PC-9 (cell line): Measurements from ENCODE around the gene GPR37L1. TPM values are rescaled to one million over a fixed set of nuclear protein-coding genes. Genes with fewer than 3 reads are reported as not detected.

Experiments used
- BruUV-seq: library from RNA; stranded (reverse); fragments of 400-500 nt; replicated peaks from 2 replicates; lab custom pipeline; 2021; lab: Mats Ljungman, UMichigan
- CTCF ChIA-PET: fragments of 300-600 bp; sonication (Branson Sonifier 250); formaldehyde crosslinking; loops from one replicate; lab custom pipeline; 2022; ENCODE audit warnings: antibody characterized with exemption; lab: Charles Lee
- POLR2A ChIA-PET: fragments of 300-600 bp; sonication (Branson Sonifier 250); formaldehyde crosslinking; loops from one replicate; lab custom pipeline; 2022; ENCODE audit warnings: antibody characterized with exemption; ENCODE audit not compliant: unreplicated experiment; lab: Charles Lee
- DNase-seq, 2 experiments: peaks; one replicate each; pipeline versions ENCODE4 v3.0.0 to v3.0.0-alpha.2; 2015 to 2022; ENCODE audit warnings: mixed read lengths in 1 of 2
- H2AFZ ChIP-seq: fragments of 200-600 bp; sonication (generic); 2 replicates; pipeline ENCODE4 v1.8.1; 2017; ENCODE audit warnings: antibody characterized with exemption
- H3F3A ChIP-seq: fragments of 200-600 bp; sonication (generic); 2 replicates; pipeline ENCODE4 v1.8.1; 2017; ENCODE audit warnings: antibody characterized with exemption, mild to moderate bottlenecking, low read depth; ENCODE audit not compliant: insufficient read depth
- H3K27ac ChIP-seq: fragments of 200-600 bp; sonication (generic); 2 replicates; pipeline ENCODE4 v1.6.1; 2016; ENCODE audit warnings: mixed run types
- H3K27me3 ChIP-seq: fragments of 200-600 bp; sonication (generic); 2 replicates; pipeline ENCODE4 v1.6.1; 2016; ENCODE audit warnings: low read depth, mixed run types; ENCODE audit not compliant: insufficient read depth
- H3K36me3 ChIP-seq: fragments of 200-600 bp; sonication (generic); 2 replicates; pipeline ENCODE4 v1.6.1; 2016; ENCODE audit warnings: low read depth, mixed run types
- H3K4me1 ChIP-seq: fragments of 200-600 bp; sonication (generic); replicated peaks from 2 replicates; pipeline ENCODE4 v1.6.1; 2016; ENCODE audit warnings: mixed run types; ENCODE audit not compliant: insufficient read depth
- H3K4me2 ChIP-seq: fragments of 200-600 bp; sonication (generic); 2 replicates; pipeline ENCODE4 v1.6.1; 2017; ENCODE audit warnings: mixed run types
- H3K4me3 ChIP-seq: fragments of 200-600 bp; sonication (generic); 2 replicates; pipeline ENCODE4 v1.6.1; 2016; ENCODE audit warnings: mixed run types
- H3K79me2 ChIP-seq: fragments of 200-600 bp; sonication (generic); 2 replicates; pipeline ENCODE4 v1.6.1; 2017; ENCODE audit warnings: low read depth, mixed run types
- H3K9me2 ChIP-seq: fragments of 200-600 bp; sonication (generic); 2 replicates; pipeline ENCODE4 v1.8.1; 2017; ENCODE audit warnings: mild to moderate bottlenecking; ENCODE audit not compliant: insufficient read depth
- H3K9me3 ChIP-seq: fragments of 200-600 bp; sonication (generic); 2 replicates; pipeline ENCODE4 v1.8.1; 2016; ENCODE audit warnings: low read depth; ENCODE audit not compliant: insufficient read depth
- H4K20me1 ChIP-seq: fragments of 200-600 bp; sonication (generic); 2 replicates; pipeline ENCODE4 v1.8.1; 2017; ENCODE audit not compliant: insufficient read depth
- CTCF ChIP-seq: fragments of 200-600 bp; sonication (generic); conservative IDR thresholded peaks from 2 replicates; pipeline ENCODE4 v1.6.1; 2017; ENCODE audit warnings: mixed run types, antibody characterized with exemption, mild to moderate bottlenecking, moderate library complexity
- EZH2 ChIP-seq: fragments of 200-600 bp; sonication (generic); IDR thresholded peaks from 2 replicates; pipeline ENCODE4 v1.8.0; 2017; ENCODE audit warnings: antibody characterized with exemption, low read depth
- intact Hi-C: fragments of 100-400 bp; cut with micrococcal nuclease; formaldehyde crosslinking; loops from one replicate; pipeline ENCODE4 v1.10.0; 2022; ENCODE audit not compliant: unreplicated experiment
- total RNA-seq: library from RNA; stranded (reverse); gene quantifications from 2 replicates; pipeline ENCODE4 v1.2.3, GENCODE V29; 2021

GPR37L1 gene
- total RNA-seq, 1 experiment from 2014 or later, result 0.33 TPM

- Histone ChIP-seq H3K9me3 (no peaks in the 10 kb centered on the region), H3K4me3 (no peak overlapping the region), H3K4me2 (peak overlapping the region; percentile 37), H3K27ac (no peak overlapping the region), H2AFZ (no peak overlapping the region), H3K36me3 (no peaks in the 10 kb centered on the region), H3F3A (peaks cover 10% of the 10 kb centered on the region), H4K20me1 (no peaks in the 10 kb centered on the region), H3K27me3 (no peaks in the 10 kb centered on the region), H3K4me1 (peaks cover 12% of the 10 kb centered on the region), H3K79me2 (no peaks in the 10 kb centered on the region), H3K9me2 (no peaks in the 10 kb centered on the region)
- peak; percentile 46 to 70 for DNase-seq
- POLR2A ChIA-PET, result no interaction called here
- CTCF ChIA-PET, result no interaction called here
- no peak for TF ChIP-seq EZH2
- TF ChIP-seq CTCF, result peak; percentile 54; the same call in 1 of the 2 replicates
- intact Hi-C loops, result no loop called here
- no TSS peak for BruUV-seq
Measured at GRCh38 chr1:202154766-202155477, 32.2 kb downstream of the GPR37L1 start.

DNA sequence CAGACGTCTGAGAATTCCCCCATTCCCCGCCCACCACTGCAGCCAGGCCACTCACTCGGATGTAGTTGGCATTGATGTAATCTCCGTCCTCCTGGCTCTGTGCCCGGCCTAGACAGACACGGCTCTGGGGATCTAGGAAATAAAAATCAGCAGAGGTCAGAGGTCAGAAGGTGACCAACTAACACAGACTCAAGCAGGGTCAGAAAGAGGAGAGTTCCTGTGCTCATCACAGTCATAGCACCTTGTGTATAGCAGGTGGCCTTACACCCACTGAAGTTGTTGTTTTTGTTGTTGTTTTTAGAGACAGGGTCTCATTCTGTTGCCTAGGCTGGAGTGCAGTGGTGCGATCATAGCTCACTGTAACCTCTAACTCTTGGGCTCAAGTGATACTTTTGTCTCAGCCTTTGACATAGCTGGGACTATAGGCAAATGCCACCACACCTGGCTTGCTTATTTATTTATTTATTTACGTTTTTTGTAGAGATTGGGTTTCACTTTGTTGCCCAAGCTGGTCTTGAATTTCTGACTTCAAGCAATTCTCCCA, 32.8 kb downstream of the GPR37L1 start:
- H3F3A ChIP-seq, result peaks cover 10% of the 10 kb centered on the region
- no peaks in the 10 kb centered on the region for H4K20me1 ChIP-seq
- H2AFZ ChIP-seq, result no peak overlapping the region
- no peaks in the 10 kb centered on the region for H3K9me3 ChIP-seq
- no peak overlapping the region for H3K27ac ChIP-seq
- CTCF ChIA-PET, result no interaction called here
- peak overlapping the region; percentile 37 for H3K4me2 ChIP-seq
- H3K27me3 ChIP-seq, result no peaks in the 10 kb centered on the region
- intact Hi-C loops, result no loop called here
- H3K9me2 ChIP-seq, result no peaks in the 10 kb centered on the region
- no TSS peak for BruUV-seq
- no peaks in the 10 kb centered on the region for H3K79me2 ChIP-seq
- no peak overlapping the region for H3K4me3 ChIP-seq
- no peak for TF ChIP-seq EZH2
- no peak for TF ChIP-seq CTCF
- POLR2A ChIA-PET, result no interaction called here
- DNase-seq, result peak; percentile 67 to 70
- no peaks in the 10 kb centered on the region for H3K36me3 ChIP-seq
- H3K4me1 ChIP-seq, result peaks cover 12% of the 10 kb centered on the region

DNA sequence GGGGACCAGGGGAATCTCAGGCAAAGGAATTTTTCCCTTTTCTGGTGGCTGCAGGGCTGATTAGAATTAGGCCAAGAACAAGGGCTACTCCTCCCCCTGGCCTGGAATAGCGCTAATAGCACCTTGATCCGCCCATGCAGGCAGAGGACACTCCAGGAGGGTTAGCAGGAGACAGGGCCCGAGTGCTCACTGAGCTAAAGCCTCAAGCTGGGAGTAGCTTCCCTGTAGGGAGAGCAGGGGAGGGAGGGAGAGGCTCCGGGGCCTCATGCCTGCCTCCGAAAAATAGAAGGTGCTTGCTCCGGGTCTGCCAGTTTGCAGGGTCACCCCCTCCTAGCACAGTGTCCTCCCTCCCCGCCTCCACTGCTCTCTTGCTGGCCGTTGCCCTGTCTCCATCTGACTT, 33.9 kb downstream of the GPR37L1 start:
- BruUV-seq, result no TSS peak
- Histone ChIP-seq H3K9me2 (no peaks in the 10 kb centered on the region), H3K4me2 (no peak overlapping the region), H4K20me1 (no peaks in the 10 kb centered on the region), H3F3A (peaks cover 10% of the 10 kb centered on the region), H3K79me2 (no peaks in the 10 kb centered on the region), H2AFZ (no peak overlapping the region), H3K27ac (no peak overlapping the region), H3K36me3 (no peaks in the 10 kb centered on the region), H3K9me3 (no peaks in the 10 kb centered on the region), H3K27me3 (no peaks in the 10 kb centered on the region), H3K4me3 (no peak overlapping the region), H3K4me1 (peaks cover 12% of the 10 kb centered on the region)
- intact Hi-C loops, result no loop called here
- CTCF ChIA-PET, result interaction anchor here (0.6 kb wide), 1 partner anchor 83 kb away, joined by 7 read pairs; no protein-coding TSS in a partner anchor
- POLR2A ChIA-PET, result interaction anchor here (0.6 to 0.7 kb wide), 2 partner anchors 169 to 515 kb away, joined by 3 to 5 read pairs; no protein-coding TSS in a partner anchor
- TF ChIP-seq CTCF (no peak), EZH2 (no peak)
- no peak for DNase-seq
